ENCODE data around the gene CD86.

DNA sequence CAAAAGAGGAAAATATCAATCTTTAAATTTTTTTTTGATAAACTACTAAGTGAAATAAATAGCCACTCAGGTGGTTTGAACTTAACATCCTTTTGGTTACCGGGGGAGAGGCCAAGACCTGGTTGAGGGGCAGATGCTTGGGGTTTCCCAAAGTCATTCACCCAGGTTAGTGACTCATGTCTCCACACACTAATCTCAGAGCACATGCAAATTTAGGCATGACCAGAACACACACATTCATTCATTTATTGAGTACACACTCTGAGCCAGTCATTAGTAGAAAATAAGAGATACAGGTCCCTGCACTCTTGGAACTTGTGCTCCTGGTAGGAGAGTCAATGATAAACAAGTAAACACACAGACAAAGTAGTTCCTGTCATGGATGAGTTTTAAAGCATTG lies 40.4 kb upstream of the CD86 start:
- no peak for TF ChIP-seq POLR2A (IDR thresholded peaks at IDR 0.05)
- TF ChIP-seq, protein P1, sequence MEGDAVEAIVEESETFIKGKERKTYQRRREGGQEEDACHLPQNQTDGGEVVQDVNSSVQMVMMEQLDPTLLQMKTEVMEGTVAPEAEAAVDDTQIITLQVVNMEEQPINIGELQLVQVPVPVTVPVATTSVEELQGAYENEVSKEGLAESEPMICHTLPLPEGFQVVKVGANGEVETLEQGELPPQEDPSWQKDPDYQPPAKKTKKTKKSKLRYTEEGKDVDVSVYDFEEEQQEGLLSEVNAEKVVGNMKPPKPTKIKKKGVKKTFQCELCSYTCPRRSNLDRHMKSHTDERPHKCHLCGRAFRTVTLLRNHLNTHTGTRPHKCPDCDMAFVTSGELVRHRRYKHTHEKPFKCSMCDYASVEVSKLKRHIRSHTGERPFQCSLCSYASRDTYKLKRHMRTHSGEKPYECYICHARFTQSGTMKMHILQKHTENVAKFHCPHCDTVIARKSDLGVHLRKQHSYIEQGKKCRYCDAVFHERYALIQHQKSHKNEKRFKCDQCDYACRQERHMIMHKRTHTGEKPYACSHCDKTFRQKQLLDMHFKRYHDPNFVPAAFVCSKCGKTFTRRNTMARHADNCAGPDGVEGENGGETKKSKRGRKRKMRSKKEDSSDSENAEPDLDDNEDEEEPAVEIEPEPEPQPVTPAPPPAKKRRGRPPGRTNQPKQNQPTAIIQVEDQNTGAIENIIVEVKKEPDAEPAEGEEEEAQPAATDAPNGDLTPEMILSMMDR (IDR thresholded peaks at IDR 0.05) = no peak

Data from Peyer's patch (tissue), 4 donors.